K562 (cell line): ENCODE data around the gene KATNB1. TPM values are rescaled to one million over a fixed set of nuclear protein-coding genes. Genes with fewer than 3 reads are reported as not detected.

Experiments
- BHLHE40 ChIP-seq: IDR thresholded peaks from 2 replicates; pipeline ENCODE4 v1.6.1; 2011; ENCODE audit warnings: low read length, improper control_type of control experiment
- BRD9 ChIP-seq: fragments of 450-650 bp; IDR thresholded peaks from 2 replicates; pipeline ENCODE4 v1.6.1; 2018; ENCODE audit warnings: low read depth; ENCODE audit not compliant: partially characterized antibody
- CBFB ChIP-seq: sonication (generic); formaldehyde crosslinking; IDR thresholded peaks from 2 replicates; pipeline ENCODE4 v1.4.0; 2020; ENCODE audit warnings: mild to moderate bottlenecking, missing genetic modification reagents
- CBX1 ChIP-seq: sonication (generic); IDR thresholded peaks from 2 replicates; pipeline ENCODE4 v1.6.1; 2016; ENCODE audit warnings: antibody characterized with exemption, low read depth, mild to moderate bottlenecking
- CEBPG ChIP-seq, 3 experiments: fragments of 200-800 bp in 1 of 3; sonication (Bioruptor generic) in 1 of 3; sonication (generic) in 1 of 3; formaldehyde crosslinking in 1 of 3; IDR thresholded peaks in 2 of 3; conservative IDR thresholded peaks in 1 of 3; 2 replicates each; pipeline versions ENCODE4 v1.6.1 to v1.8.0; 2016 to 2022; ENCODE audit warnings: missing compliant biosample characterization in 2 of 3, missing genetic modification characterization in 2 of 3, mild to moderate bottlenecking in 1 of 3, missing genetic modification reagents in 1 of 3
- CREB1 ChIP-seq, 2 experiments: sonication (generic) in 1 of 2; formaldehyde crosslinking in 1 of 2; IDR thresholded peaks; 2 replicates each; pipeline versions ENCODE4 v1.6.1 to v1.8.0; 2012 to 2022; ENCODE audit warnings: inconsistent platforms in 1 of 2, mild to moderate bottlenecking in 1 of 2, missing genetic modification reagents in 1 of 2, moderate library complexity in 1 of 2
- ELF2 ChIP-seq: fragments of 250-450 bp; sonication (Bioruptor Pico); IDR thresholded peaks from 2 replicates; pipeline ENCODE4 v1.5.0; 2021; ENCODE audit warnings: mild to moderate bottlenecking
- FIP1L1 ChIP-seq: fragments of 200-400 bp; formaldehyde crosslinking; IDR thresholded peaks from 2 replicates; pipeline ENCODE4 v1.6.1; 2018; ENCODE audit warnings: mild to moderate bottlenecking, low read depth, low read length; ENCODE audit not compliant: poor library complexity, severe bottlenecking
- FOXJ2 ChIP-seq: fragments of 200-800 bp; sonication (Bioruptor generic); IDR thresholded peaks from 2 replicates; pipeline ENCODE4 v1.6.1; 2016; ENCODE audit warnings: missing genetic modification characterization, missing compliant biosample characterization
- HDAC8 ChIP-seq: fragments of 450-650 bp; IDR thresholded peaks from 2 replicates; pipeline ENCODE4 v1.6.1; 2016; ENCODE audit warnings: mild to moderate bottlenecking, missing genetic modification characterization, moderate library complexity, missing compliant biosample characterization
- LCOR ChIP-seq: sonication (generic); formaldehyde crosslinking; IDR thresholded peaks from 2 replicates; pipeline ENCODE4 v1.8.0; 2022; ENCODE audit warnings: mild to moderate bottlenecking, missing genetic modification reagents
- LEF1 ChIP-seq: fragments of 450-650 bp; IDR thresholded peaks from 2 replicates; pipeline ENCODE4 v1.6.1; 2016; ENCODE audit warnings: mild to moderate bottlenecking
- MAFK ChIP-seq: IDR thresholded peaks from 2 replicates; pipeline ENCODE4 v1.6.1; 2011; ENCODE audit warnings: low read length, improper control_type of control experiment
- MAZ ChIP-seq, 2 experiments: fragments of 450-650 bp in 1 of 2; sonication (generic) in 1 of 2; formaldehyde crosslinking; IDR thresholded peaks in 1 of 2; conservative IDR thresholded peaks in 1 of 2; 2 replicates each; pipeline versions ENCODE4 v1.4.0 to v1.5.0; 2020; ENCODE audit warnings: mild to moderate bottlenecking in 1 of 2, missing genetic modification reagents in 1 of 2
- NR2C2 ChIP-seq, 2 experiments: fragments of 200-800 bp in 1 of 2; sonication (Bioruptor generic) in 1 of 2; sonication (generic) in 1 of 2; formaldehyde crosslinking in 1 of 2; IDR thresholded peaks; 2 replicates each; pipeline versions ENCODE4 v1.6.1 to v1.8.0; 2016 to 2022; ENCODE audit warnings: mild to moderate bottlenecking in 1 of 2, missing compliant biosample characterization in 1 of 2, missing genetic modification characterization in 1 of 2, missing genetic modification reagents in 1 of 2
- SP1 ChIP-seq: sonication (generic); formaldehyde crosslinking; IDR thresholded peaks from 2 replicates; pipeline ENCODE4 v1.8.1; 2022; ENCODE audit warnings: mild to moderate bottlenecking, missing genetic modification reagents
- SP2 ChIP-seq: IDR thresholded peaks from 2 replicates; pipeline ENCODE4 v1.6.1; 2011; ENCODE audit warnings: mild to moderate bottlenecking, low read depth, low read length, moderate library complexity; ENCODE audit not compliant: poor library complexity, severe bottlenecking; ENCODE audit errors: extremely low read depth
- TCF3 ChIP-seq: sonication (generic); formaldehyde crosslinking; IDR thresholded peaks from 2 replicates; pipeline ENCODE4 v1.4.0; 2020; ENCODE audit warnings: mild to moderate bottlenecking, missing genetic modification reagents
- TSC22D4 ChIP-seq: fragments of 450-650 bp; IDR thresholded peaks from 2 replicates; pipeline ENCODE4 v1.6.1; 2016; ENCODE audit warnings: missing genetic modification characterization, missing biosample characterization, control low read depth
- ZBTB1 ChIP-seq: sonication (generic); formaldehyde crosslinking; IDR thresholded peaks from 2 replicates; pipeline ENCODE4 v1.8.1; 2023; ENCODE audit warnings: missing genetic modification reagents, low read depth, mild to moderate bottlenecking, borderline replicate concordance
- ZEB2 ChIP-seq: fragments of 450-650 bp; IDR thresholded peaks from 2 replicates; pipeline ENCODE4 v1.6.1; 2016
- polyA plus RNA-seq, 8 experiments: library from polyadenylated mRNA; depleted of rRNA in 4 of 8; stranded (reverse) in 5 of 8; unstranded in 3 of 8; fragments of >200 nt; fragmentation: Nextera tagmentation in 2 of 8; fragmentation: Illumina TruSeq in 1 of 8; extraction: Ambion mirVana in 2 of 8; extraction: Trizol in 1 of 8; gene quantifications; 2 replicates each; pipeline versions ENCODE4 v1.2.1 to v1.2.3, GENCODE V29; 2011 to 2014; ENCODE audit warnings: inconsistent platforms in 1 of 8, missing spikeins in 1 of 8
- total RNA-seq, 7 experiments: library from RNA; depleted of rRNA in 6 of 7; stranded (reverse); fragments of >200 nt in 6 of 7; fragmentation: Illumina TruSeq in 2 of 7; extraction: Trizol in 2 of 7; gene quantifications; 2 replicates each; pipeline versions ENCODE4 v1.2.1 to v1.2.3, GENCODE V29; 2011 to 2021; ENCODE audit warnings: low replicate concordance in 1 of 7
- TF ChIP-seq, protein P1 (sequence below), 2 experiments: fragments of 450-650 bp in 1 of 2; sonication (generic) in 1 of 2; formaldehyde crosslinking in 1 of 2; IDR thresholded peaks in 1 of 2; conservative IDR thresholded peaks in 1 of 2; 2 replicates each; pipeline versions ENCODE4 v1.6.1 to v1.8.1; 2016 to 2023; ENCODE audit warnings: mild to moderate bottlenecking in 2 of 2, moderate library complexity in 2 of 2, inconsistent platforms in 1 of 2, missing genetic modification reagents in 1 of 2
- TF ChIP-seq, protein P2 (sequence below): fragments of 250-450 bp; sonication (Bioruptor Pico); IDR thresholded peaks from 2 replicates; pipeline ENCODE4 v1.9.0; 2021; ENCODE audit warnings: mild to moderate bottlenecking, inconsistent platforms

KATNB1 gene
- total and polyA plus RNA-seq, 9 of the 15 experiments (the other 6 are each of a cell fraction or from before 2014, with no cell fraction given) = 1.2 to 52.6 (median 21.9) TPM

DNA sequence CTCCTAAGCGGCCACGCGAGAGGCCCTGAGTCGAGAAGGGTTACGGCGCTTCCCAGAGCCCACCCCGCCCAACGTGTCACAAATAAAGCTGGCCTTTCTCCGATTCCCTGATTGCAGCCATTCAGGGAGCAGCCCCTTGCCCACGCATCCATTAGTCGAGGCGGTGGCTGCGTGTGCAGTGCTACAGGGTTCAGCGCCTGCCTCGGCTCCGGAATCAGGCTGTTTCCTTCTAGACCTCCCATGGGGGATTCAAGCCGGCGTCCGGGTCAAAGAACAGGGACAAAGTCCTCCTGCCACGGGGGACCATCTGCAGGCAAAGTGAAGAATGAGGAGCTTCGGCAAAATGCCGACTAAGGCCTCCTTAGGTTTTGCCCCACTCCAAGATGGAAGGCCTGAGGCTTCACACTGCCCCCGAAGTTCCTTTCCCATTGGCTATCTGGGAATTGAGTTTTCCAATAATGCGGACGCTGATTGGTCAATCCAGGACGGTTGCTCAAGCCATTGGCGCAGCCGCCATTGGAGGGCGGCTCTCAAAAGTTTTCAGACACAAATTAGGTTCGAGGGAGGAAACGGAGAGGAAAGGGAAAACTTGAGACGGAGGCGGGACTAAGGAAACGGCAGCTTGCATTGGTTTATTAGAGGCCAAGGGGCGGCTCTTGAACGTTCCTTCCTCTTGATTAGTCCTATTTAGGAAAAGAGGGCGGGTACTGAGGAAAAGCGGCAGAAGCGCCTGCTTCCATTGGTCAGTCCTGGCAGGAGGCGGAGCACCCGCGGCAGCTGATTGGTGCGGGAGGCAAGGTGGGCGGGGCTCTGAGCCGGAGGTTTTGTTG, 430 bp upstream of the KATNB1 start (continued):
- TF ChIP-seq, protein P1, sequence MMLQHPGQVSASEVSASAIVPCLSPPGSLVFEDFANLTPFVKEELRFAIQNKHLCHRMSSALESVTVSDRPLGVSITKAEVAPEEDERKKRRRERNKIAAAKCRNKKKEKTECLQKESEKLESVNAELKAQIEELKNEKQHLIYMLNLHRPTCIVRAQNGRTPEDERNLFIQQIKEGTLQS (IDR thresholded peaks at IDR 0.05) = no peak; the same call in 1 of the 2 replicates
- TF ChIP-seq, protein P1 (CRISPR knock-in tag; conservative IDR thresholded peaks at IDR 0.05) = no peak
- TF ChIP-seq NR2C2 (CRISPR knock-in tag; IDR thresholded peaks at IDR 0.05) = no peak
- peak; percentile 98 for TF ChIP-seq NR2C2 (tag; IDR thresholded peaks at IDR 0.05)
- peak; percentile 96 for TF ChIP-seq SP1 (CRISPR knock-in tag)
- TF ChIP-seq CBX1 = no peak
- TF ChIP-seq ZBTB1 (CRISPR knock-in tag) = peak; percentile 33; the same call in 1 of the 2 replicates
- TF ChIP-seq BRD9 = no peak
- TF ChIP-seq CEBPG (CRISPR knock-in tag; IDR thresholded peaks at IDR 0.05) = peak; percentile 35; the same call in 1 of the 2 replicates
- TF ChIP-seq CEBPG (tag; conservative IDR thresholded peaks at IDR 0.05 in 1 of 2, IDR thresholded peaks at IDR 0.05 in 1 of 2) = peak; percentile 60 to 90
- peak; percentile 12 for TF ChIP-seq CREB1 (IDR thresholded peaks at IDR 0.05)
- TF ChIP-seq CREB1 (CRISPR knock-in tag; IDR thresholded peaks at IDR 0.05) = no peak
- peak; percentile 29 for TF ChIP-seq FIP1L1
- TF ChIP-seq LEF1 = peak; percentile 60; the same call in 1 of the 2 replicates
- peak; percentile 59; the same call in 1 of the 2 replicates for TF ChIP-seq HDAC8 (tag)
- TF ChIP-seq BHLHE40 = 0 out of 2 replicates have a peak, but pooled peaks have one; percentile 4
- TF ChIP-seq ZEB2 = no peak
- peak; percentile 84 for TF ChIP-seq ELF2 (CRISPR knock-in tag)
- TF ChIP-seq MAZ (CRISPR knock-in tag; conservative IDR thresholded peaks at IDR 0.05 in 1 of 2, IDR thresholded peaks at IDR 0.05 in 1 of 2) = peak; percentile 9 to 44; a peak in 1 of 4 replicates
- peak; percentile 74; the same call in 1 of the 2 replicates for TF ChIP-seq FOXJ2 (tag)
- no peak for TF ChIP-seq TCF3
- 0 out of 2 replicates have a peak, but pooled peaks have one; percentile 69 for TF ChIP-seq CBFB
- TF ChIP-seq MAFK = peak; percentile 77
- peak; percentile 82 for TF ChIP-seq SP2
- peak; percentile 83; the same call in 1 of the 2 replicates for TF ChIP-seq LCOR (CRISPR knock-in tag)
- TF ChIP-seq TSC22D4 = no peak
- TF ChIP-seq, protein P2, sequence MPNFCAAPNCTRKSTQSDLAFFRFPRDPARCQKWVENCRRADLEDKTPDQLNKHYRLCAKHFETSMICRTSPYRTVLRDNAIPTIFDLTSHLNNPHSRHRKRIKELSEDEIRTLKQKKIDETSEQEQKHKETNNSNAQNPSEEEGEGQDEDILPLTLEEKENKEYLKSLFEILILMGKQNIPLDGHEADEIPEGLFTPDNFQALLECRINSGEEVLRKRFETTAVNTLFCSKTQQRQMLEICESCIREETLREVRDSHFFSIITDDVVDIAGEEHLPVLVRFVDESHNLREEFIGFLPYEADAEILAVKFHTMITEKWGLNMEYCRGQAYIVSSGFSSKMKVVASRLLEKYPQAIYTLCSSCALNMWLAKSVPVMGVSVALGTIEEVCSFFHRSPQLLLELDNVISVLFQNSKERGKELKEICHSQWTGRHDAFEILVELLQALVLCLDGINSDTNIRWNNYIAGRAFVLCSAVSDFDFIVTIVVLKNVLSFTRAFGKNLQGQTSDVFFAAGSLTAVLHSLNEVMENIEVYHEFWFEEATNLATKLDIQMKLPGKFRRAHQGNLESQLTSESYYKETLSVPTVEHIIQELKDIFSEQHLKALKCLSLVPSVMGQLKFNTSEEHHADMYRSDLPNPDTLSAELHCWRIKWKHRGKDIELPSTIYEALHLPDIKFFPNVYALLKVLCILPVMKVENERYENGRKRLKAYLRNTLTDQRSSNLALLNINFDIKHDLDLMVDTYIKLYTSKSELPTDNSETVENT (CRISPR knock-in tag) = peak; percentile 68; the same call in 1 of the 2 replicates
